HL-60 (cell line): ENCODE measurements around the gene BTBD19.

Source experiments
- DNase-seq, 2 experiments: peaks; one replicate each; pipeline ENCODE4 v3.0.0-alpha.2; 2010 to 2020; ENCODE audit warnings: low read depth in 1 of 2, low spot score in 1 of 2
- H3K27ac ChIP-seq: fragments of 250-450 bp; sonication (Bioruptor Pico); replicated peaks from 2 replicates; pipeline ENCODE4 v1.5.1; 2020; ENCODE audit warnings: mild to moderate bottlenecking, moderate library complexity
- H3K27me3 ChIP-seq: fragments of 250-450 bp; sonication (Bioruptor Pico); 2 replicates; pipeline ENCODE4 v1.5.1; 2021; ENCODE audit warnings: mild to moderate bottlenecking, moderate library complexity; ENCODE audit not compliant: insufficient read depth, poor library complexity, severe bottlenecking
- H3K4me3 ChIP-seq: replicated peaks from 2 replicates; pipeline ENCODE4 v1.5.1; 2011; ENCODE audit warnings: mild to moderate bottlenecking, control low read depth, low read length; ENCODE audit not compliant: insufficient read depth
- GABPA ChIP-seq: IDR thresholded peaks from 2 replicates; pipeline ENCODE4 v1.6.1; 2012; ENCODE audit warnings: low read depth
- POLR2AphosphoS5 ChIP-seq: IDR thresholded peaks from 2 replicates; pipeline ENCODE4 v1.6.1; 2012; ENCODE audit warnings: low read depth
- SPI1 ChIP-seq: IDR thresholded peaks from 2 replicates; pipeline ENCODE4 v1.6.1; 2012; ENCODE audit warnings: low read depth, mild to moderate bottlenecking, borderline replicate concordance
- TF ChIP-seq, protein P1 (sequence below): IDR thresholded peaks from 2 replicates; pipeline ENCODE4 v1.6.1; 2012; ENCODE audit warnings: low read depth; ENCODE audit not compliant: insufficient replicate concordance
- TF ChIP-seq, protein P2 (sequence below): IDR thresholded peaks from one replicate; pipeline ENCODE4 v1.5.1; 2011; ENCODE audit warnings: low read length, control low read depth, inconsistent platforms; ENCODE audit not compliant: insufficient read depth

Gene BTBD19

DNA sequence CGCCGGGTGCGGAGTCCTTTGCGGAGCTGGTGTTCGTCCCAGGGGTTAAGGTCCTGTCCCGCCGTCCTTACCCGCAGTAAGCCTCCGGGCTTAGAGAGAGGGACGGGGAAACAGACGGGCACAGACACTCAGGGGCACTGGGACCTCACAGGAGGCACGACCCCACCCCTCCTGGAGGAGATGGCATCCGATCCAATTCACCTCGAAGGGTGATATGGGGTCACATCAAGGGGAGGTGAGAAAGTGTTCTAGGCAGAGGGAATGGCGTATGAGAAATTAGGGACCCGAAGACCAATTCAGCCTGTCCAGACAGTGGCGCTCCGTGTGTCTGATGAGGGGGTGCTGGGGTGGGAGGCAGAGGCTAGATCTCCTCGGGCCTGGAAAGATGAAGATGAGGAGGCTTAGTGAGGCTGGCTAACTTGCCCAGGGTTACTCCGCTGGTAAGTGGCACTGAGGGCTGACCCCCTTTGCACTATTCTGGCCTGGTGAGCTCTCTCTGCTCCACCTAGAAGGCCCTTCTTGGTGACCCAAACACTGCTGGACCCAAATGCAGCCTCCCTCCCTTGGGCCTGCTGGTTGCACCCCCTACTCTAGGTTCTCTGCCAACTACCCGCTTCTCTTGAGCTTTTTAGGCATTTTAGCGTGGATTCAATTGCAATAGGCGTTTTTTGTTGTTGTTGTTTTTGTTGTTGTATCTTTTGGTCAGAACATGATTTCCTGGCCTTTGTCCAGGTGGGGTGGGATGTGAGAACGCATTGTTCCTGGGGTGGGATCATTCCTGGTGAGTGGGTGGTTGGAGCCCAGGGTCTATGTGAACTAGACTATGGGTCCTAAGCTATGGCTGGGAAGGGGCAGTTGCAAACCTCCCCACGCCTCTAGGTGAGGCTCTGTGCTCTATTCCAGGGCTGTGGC lies 12.3 kb downstream of the BTBD19 start:
- no peak for DNase-seq
- H3K27me3 ChIP-seq: no peaks in the 10 kb centered on the region
- peak overlapping the region; percentile 100 for H3K27ac ChIP-seq
- peak overlapping the region; percentile 44 for H3K4me3 ChIP-seq
- TF ChIP-seq, protein P1, sequence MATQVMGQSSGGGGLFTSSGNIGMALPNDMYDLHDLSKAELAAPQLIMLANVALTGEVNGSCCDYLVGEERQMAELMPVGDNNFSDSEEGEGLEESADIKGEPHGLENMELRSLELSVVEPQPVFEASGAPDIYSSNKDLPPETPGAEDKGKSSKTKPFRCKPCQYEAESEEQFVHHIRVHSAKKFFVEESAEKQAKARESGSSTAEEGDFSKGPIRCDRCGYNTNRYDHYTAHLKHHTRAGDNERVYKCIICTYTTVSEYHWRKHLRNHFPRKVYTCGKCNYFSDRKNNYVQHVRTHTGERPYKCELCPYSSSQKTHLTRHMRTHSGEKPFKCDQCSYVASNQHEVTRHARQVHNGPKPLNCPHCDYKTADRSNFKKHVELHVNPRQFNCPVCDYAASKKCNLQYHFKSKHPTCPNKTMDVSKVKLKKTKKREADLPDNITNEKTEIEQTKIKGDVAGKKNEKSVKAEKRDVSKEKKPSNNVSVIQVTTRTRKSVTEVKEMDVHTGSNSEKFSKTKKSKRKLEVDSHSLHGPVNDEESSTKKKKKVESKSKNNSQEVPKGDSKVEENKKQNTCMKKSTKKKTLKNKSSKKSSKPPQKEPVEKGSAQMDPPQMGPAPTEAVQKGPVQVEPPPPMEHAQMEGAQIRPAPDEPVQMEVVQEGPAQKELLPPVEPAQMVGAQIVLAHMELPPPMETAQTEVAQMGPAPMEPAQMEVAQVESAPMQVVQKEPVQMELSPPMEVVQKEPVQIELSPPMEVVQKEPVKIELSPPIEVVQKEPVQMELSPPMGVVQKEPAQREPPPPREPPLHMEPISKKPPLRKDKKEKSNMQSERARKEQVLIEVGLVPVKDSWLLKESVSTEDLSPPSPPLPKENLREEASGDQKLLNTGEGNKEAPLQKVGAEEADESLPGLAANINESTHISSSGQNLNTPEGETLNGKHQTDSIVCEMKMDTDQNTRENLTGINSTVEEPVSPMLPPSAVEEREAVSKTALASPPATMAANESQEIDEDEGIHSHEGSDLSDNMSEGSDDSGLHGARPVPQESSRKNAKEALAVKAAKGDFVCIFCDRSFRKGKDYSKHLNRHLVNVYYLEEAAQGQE: peak; percentile 5
- no peak for TF ChIP-seq SPI1

DNA sequence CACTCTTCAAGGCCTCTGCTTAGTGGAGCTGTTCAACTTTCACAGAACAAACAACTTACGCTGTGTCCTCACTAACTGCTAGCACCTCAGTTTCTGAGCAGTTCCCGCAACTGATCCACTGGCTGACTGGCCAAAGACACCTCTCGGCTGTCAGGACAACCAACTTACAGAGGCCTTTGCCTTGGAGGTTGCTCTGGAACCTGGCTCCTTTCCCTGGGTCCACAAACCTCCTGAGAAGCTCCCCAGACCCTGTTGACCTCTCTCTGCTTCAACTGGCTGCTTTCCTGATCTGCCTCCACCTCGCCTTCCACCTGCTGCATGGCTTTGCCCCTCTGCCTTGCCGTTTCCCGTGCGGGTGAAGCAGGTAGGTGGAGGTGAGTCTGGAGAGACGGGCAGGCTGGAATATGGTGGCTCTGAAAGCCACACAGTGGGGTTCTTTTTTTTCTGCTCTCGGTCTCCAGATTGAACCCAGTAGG lies 13.0 kb downstream of the BTBD19 start:
- no peak overlapping the region for H3K27ac ChIP-seq
- no peak for DNase-seq
- H3K27me3 ChIP-seq: no peaks in the 10 kb centered on the region
- no peak overlapping the region for H3K4me3 ChIP-seq
- TF ChIP-seq POLR2AphosphoS5 (no peak), GABPA (no peak), SPI1 (no peak)
- TF ChIP-seq, protein P1: no peak
- TF ChIP-seq, protein P2, sequence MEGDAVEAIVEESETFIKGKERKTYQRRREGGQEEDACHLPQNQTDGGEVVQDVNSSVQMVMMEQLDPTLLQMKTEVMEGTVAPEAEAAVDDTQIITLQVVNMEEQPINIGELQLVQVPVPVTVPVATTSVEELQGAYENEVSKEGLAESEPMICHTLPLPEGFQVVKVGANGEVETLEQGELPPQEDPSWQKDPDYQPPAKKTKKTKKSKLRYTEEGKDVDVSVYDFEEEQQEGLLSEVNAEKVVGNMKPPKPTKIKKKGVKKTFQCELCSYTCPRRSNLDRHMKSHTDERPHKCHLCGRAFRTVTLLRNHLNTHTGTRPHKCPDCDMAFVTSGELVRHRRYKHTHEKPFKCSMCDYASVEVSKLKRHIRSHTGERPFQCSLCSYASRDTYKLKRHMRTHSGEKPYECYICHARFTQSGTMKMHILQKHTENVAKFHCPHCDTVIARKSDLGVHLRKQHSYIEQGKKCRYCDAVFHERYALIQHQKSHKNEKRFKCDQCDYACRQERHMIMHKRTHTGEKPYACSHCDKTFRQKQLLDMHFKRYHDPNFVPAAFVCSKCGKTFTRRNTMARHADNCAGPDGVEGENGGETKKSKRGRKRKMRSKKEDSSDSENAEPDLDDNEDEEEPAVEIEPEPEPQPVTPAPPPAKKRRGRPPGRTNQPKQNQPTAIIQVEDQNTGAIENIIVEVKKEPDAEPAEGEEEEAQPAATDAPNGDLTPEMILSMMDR: no peak

DNA sequence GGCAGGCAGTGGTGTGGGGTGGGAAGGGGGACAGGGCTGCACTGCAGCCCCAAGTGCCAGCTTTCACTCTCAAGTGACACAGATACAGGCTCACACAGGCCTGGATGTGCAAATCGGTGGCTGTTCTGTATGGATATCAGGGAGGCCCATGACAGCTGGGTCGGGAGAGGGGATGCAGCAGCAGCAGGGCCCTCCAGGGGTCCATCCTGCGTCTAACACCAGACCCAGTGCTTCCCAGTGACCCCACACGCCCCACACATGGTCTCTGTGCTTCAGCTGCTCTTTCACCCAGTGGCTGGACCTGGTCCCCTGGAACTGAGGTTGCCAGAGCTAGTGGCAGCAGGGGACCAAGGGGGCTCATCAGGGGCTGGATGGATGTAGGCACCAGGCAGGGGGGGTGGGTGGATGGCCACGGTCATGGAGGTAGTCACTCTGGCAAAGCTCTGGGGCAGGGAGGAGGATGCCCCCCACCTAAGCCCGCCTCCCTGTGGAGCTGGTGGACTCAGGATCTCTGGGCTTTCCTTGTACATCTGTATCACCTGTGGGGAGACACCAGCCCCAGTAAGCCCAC lies 13.9 kb downstream of the BTBD19 start:
- H3K27me3 ChIP-seq: no peaks in the 10 kb centered on the region
- no peak overlapping the region for H3K27ac ChIP-seq
- TF ChIP-seq, protein P2: no peak
- TF ChIP-seq, protein P1: no peak
- TF ChIP-seq GABPA (no peak), SPI1 (no peak), POLR2AphosphoS5 (no peak)
- no peak for DNase-seq
- no peak overlapping the region for H3K4me3 ChIP-seq
